Loucy (cell line): ENCODE data around the gene ZNF263.

Source experiments
- H2AFZ ChIP-seq: fragments of 200-600 bp; sonication (generic); 2 replicates; pipeline ENCODE4 v1.6.0; 2016; ENCODE audit warnings: antibody characterized with exemption, mild to moderate bottlenecking, low read length, moderate library complexity
- H3F3A ChIP-seq: fragments of 200-600 bp; 2 replicates; pipeline ENCODE4 v1.6.0; 2016; ENCODE audit warnings: antibody characterized with exemption, low read depth, mild to moderate bottlenecking
- H3K27me3 ChIP-seq: fragments of 200-600 bp; sonication (generic); 2 replicates; pipeline ENCODE4 v1.6.1; 2014; ENCODE audit warnings: low read length, mild to moderate bottlenecking; ENCODE audit not compliant: insufficient read depth, poor library complexity, severe bottlenecking
- H3K36me3 ChIP-seq: fragments of 200-600 bp; sonication (generic); 2 replicates; pipeline ENCODE4 v1.6.1; 2016; ENCODE audit warnings: low read length; ENCODE audit not compliant: insufficient read depth
- H3K4me1 ChIP-seq: fragments of 200-600 bp; sonication (generic); 2 replicates; pipeline ENCODE4 v1.5.1; 2014; ENCODE audit warnings: low read length, mild to moderate bottlenecking; ENCODE audit not compliant: insufficient read depth, poor library complexity, severe bottlenecking
- H3K4me2 ChIP-seq: fragments of 200-600 bp; sonication (generic); 2 replicates; pipeline ENCODE4 v1.6.0; 2014; ENCODE audit warnings: antibody characterized with exemption, low read length, low read depth, mild to moderate bottlenecking; ENCODE audit not compliant: poor library complexity, severe bottlenecking
- H3K4me3 ChIP-seq: fragments of 200-600 bp; sonication (generic); 2 replicates; pipeline ENCODE4 v1.5.1; 2014; ENCODE audit warnings: low read length, mild to moderate bottlenecking, mixed read lengths; ENCODE audit not compliant: poor library complexity, severe bottlenecking
- H3K79me2 ChIP-seq: fragments of 200-600 bp; sonication (generic); 2 replicates; pipeline ENCODE4 v1.6.1; 2014; ENCODE audit warnings: low read length; ENCODE audit not compliant: insufficient read depth
- H3K9ac ChIP-seq: fragments of 200-600 bp; sonication (generic); 2 replicates; pipeline ENCODE4 v1.6.0; 2014; ENCODE audit warnings: mild to moderate bottlenecking, low read depth, low read length, moderate library complexity; ENCODE audit not compliant: poor library complexity, severe bottlenecking
- H3K9me2 ChIP-seq: fragments of 200-600 bp; sonication (generic); replicated peaks from 2 replicates; pipeline ENCODE4 v1.6.1; 2016; ENCODE audit warnings: low read depth, low read length, mixed read lengths
- H3K9me3 ChIP-seq: fragments of 200-600 bp; sonication (generic); 2 replicates; pipeline ENCODE4 v1.6.1; 2014; ENCODE audit warnings: mild to moderate bottlenecking, antibody characterized with exemption, low read length, low read depth; ENCODE audit not compliant: insufficient read depth
- H4K20me1 ChIP-seq: fragments of 200-600 bp; sonication (generic); 2 replicates; pipeline ENCODE4 v1.6.0; 2014; ENCODE audit warnings: antibody characterized with exemption, low read length, mild to moderate bottlenecking; ENCODE audit not compliant: insufficient read depth, poor library complexity, severe bottlenecking
- CTCF ChIP-seq: fragments of 200-600 bp; sonication (generic); conservative IDR thresholded peaks from 2 replicates; pipeline ENCODE4 v1.5.1; 2014; ENCODE audit warnings: mild to moderate bottlenecking, antibody characterized with exemption, low read length
- EZH2phosphoT487 ChIP-seq: fragments of 200-600 bp; IDR thresholded peaks from 2 replicates; pipeline ENCODE4 v1.6.1; 2018; ENCODE audit warnings: antibody characterized with exemption, mild to moderate bottlenecking, moderate library complexity, borderline replicate concordance

The ZNF263 gene

DNA sequence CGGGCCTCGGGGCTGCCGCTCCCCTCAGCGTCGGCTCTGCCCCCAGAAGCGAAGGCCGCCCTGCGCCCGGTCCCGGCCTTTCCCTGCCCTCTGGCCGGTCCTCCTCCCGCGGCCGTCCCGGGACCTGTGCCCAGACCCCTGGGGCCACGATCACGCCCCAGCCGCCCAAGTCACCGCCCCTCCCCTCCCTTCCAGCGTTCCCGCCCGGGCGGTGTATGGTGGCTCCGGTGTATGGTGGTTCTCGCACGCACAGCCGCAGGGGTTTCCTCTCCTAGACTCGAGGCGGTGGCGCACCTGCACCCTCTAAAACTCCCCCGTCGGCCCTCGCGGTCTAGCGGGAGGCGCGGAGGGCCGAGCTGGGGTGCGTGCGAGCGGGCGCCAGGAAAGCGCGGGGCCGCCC, 11.9 kb downstream of the ZNF263 start:
- Histone ChIP-seq H3K4me2 (no peak overlapping the region), H3F3A (no peaks in the 10 kb centered on the region), H3K9me2 (no peaks in the 10 kb centered on the region), H3K9ac (no peak overlapping the region), H3K79me2 (peaks cover 2% of the 10 kb centered on the region; the same call in 1 of the 2 replicates), H3K4me1 (no peaks in the 10 kb centered on the region), H2AFZ (no peak overlapping the region), H4K20me1 (no peaks in the 10 kb centered on the region), H3K4me3 (no peak overlapping the region), H3K9me3 (no peaks in the 10 kb centered on the region), H3K36me3 (peaks cover 12% of the 10 kb centered on the region; the same call in 1 of the 2 replicates), H3K27me3 (no peaks in the 10 kb centered on the region)
- TF ChIP-seq CTCF: no peak
- no peak for TF ChIP-seq EZH2phosphoT487

DNA sequence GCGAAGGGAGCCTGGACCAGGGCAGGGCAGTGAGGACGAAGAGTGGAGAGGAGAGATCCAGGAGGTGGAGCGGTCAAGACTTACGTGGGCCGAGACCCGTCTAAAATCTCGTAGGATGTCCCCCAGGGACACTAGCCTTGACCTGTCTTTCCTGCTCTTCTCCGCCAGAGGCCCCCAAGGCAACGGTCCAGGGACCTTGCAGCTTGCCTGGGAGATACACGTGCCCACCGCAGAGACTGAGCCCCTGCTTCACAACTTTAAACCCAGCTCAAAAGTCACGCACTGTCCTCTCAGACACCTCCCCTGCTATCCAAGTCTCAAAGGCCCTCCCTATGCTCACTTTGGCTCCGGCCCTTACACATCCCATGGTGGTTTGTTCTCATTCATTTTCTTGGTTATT, 12.5 kb downstream of the ZNF263 start:
- H3K9me2 ChIP-seq: no peaks in the 10 kb centered on the region
- H3K36me3 ChIP-seq: peaks cover 6% of the 10 kb centered on the region; the same call in 1 of the 2 replicates
- H3K4me1 ChIP-seq: no peaks in the 10 kb centered on the region
- H3K27me3 ChIP-seq: no peaks in the 10 kb centered on the region
- no peak overlapping the region for H3K4me3 ChIP-seq
- no peaks in the 10 kb centered on the region for H3K9me3 ChIP-seq
- H2AFZ ChIP-seq: no peak overlapping the region
- H3F3A ChIP-seq: no peaks in the 10 kb centered on the region
- TF ChIP-seq EZH2phosphoT487 (no peak), CTCF (no peak)
- no peaks in the 10 kb centered on the region for H4K20me1 ChIP-seq
- H3K4me2 ChIP-seq: no peak overlapping the region
- no peaks in the 10 kb centered on the region; the same call in 1 of the 2 replicates for H3K79me2 ChIP-seq
- no peak overlapping the region for H3K9ac ChIP-seq

DNA sequence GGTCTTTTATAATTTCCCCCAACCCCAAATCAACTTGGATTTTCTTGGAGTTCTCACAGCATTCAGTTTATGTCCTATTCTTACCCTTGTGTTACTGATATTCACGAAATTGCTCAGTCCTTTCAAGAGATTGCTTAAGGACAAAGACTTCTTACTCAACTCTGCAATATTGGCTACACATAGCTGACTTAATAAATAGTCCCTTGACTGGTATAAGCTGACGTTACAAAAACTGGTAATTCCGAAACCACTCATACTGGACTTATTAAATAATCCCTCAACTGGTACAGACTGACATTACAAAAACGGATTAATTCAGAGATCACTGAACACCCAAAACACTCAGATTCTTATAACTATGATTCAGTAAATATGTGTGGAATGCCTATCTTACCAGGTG, 21.1 kb downstream of the ZNF263 start:
- Histone ChIP-seq H4K20me1 (no peaks in the 10 kb centered on the region), H3K79me2 (peaks cover 39% of the 10 kb centered on the region), H3K9ac (peak overlapping the region; percentile 89), H3K4me1 (peaks cover 3% of the 10 kb centered on the region), H3K27me3 (no peaks in the 10 kb centered on the region), H3K9me3 (no peaks in the 10 kb centered on the region), H2AFZ (peak overlapping the region; percentile 89; the same call in 1 of the 2 replicates), H3K9me2 (no peaks in the 10 kb centered on the region), H3K4me3 (peak overlapping the region; percentile 91), H3K36me3 (0 out of 2 replicates have a peak, but pooled peaks cover 11% of the 10 kb centered on the region), H3F3A (no peaks in the 10 kb centered on the region), H3K4me2 (peak overlapping the region; percentile 98)
- no peak for TF ChIP-seq EZH2phosphoT487
- TF ChIP-seq CTCF: no peak
